Panc1 (cell line): Measurements from ENCODE around the gene B3GALT4. TPM values are rescaled to one million over a fixed set of nuclear protein-coding genes. Genes with fewer than 3 reads are reported as not detected.
"Not testable (repeated sequence)": the region's sequence is repeated elsewhere in the genome, so short reads cannot be mapped to it uniquely, and the experiment has no call there.

Experiments used
- ATAC-seq: fragments of 200-7000 bp; cut with Tn5 transposase; 2 replicates; pipeline ENCODE4 v1.9.1; 2020; ENCODE audit warnings: mild to moderate bottlenecking, moderate library complexity
- BruUV-seq: library from RNA; stranded (reverse); fragments of 400-500 nt; replicated peaks from 2 replicates; lab custom pipeline; 2021; lab: Mats Ljungman, UMichigan
- CTCF ChIA-PET: fragments of 300-600 bp; sonication (Branson Sonifier 250); formaldehyde crosslinking; loops from one replicate; lab custom pipeline; 2022; ENCODE audit warnings: antibody characterized with exemption; lab: Charles Lee
- POLR2A ChIA-PET: fragments of 300-600 bp; sonication (Branson Sonifier 250); formaldehyde crosslinking; loops from one replicate; lab custom pipeline; 2022; ENCODE audit warnings: antibody characterized with exemption; lab: Charles Lee
- DNase-seq: peaks from one replicate; pipeline ENCODE4 v3.0.0-alpha.2; 2010; ENCODE audit warnings: low read depth, low spot score
- H3K27ac ChIP-seq: 2 replicates; pipeline ENCODE4 v1.5.1; 2011; ENCODE audit warnings: mild to moderate bottlenecking, low read length, inconsistent platforms
- H3K27me3 ChIP-seq: fragments of 200-500 bp; sonication (Bioruptor generic); 2 replicates; pipeline ENCODE4 v1.6.0; 2014; ENCODE audit warnings: low read length, inconsistent platforms; ENCODE audit not compliant: control insufficient read depth, insufficient read depth
- H3K36me3 ChIP-seq: fragments of 200-500 bp; sonication (Bioruptor generic); 2 replicates; pipeline ENCODE4 v1.5.1; 2014; ENCODE audit warnings: inconsistent platforms, mild to moderate bottlenecking, low read length, moderate library complexity; ENCODE audit not compliant: control insufficient read depth, insufficient read depth
- H3K4me1 ChIP-seq: 2 replicates; pipeline ENCODE4 v1.5.1; 2011; ENCODE audit warnings: inconsistent platforms, mild to moderate bottlenecking, low read length, moderate library complexity; ENCODE audit not compliant: control insufficient read depth, insufficient read depth
- H3K4me3 ChIP-seq, 2 experiments: 2 replicates each; pipeline ENCODE4 v1.5.1; 2011 to 2012; ENCODE audit warnings: low read depth in 2 of 2, low read length in 2 of 2, mild to moderate bottlenecking in 2 of 2, inconsistent platforms in 1 of 2, moderate library complexity in 1 of 2
- H3K9me3 ChIP-seq: fragments of 200-500 bp; sonication (Bioruptor generic); 2 replicates; pipeline ENCODE4 v1.5.1; 2014; ENCODE audit warnings: low read depth, mild to moderate bottlenecking, inconsistent platforms, low read length, moderate library complexity; ENCODE audit not compliant: control insufficient read depth, insufficient read depth
- CTCF ChIP-seq: fragments of 450-650 bp; IDR thresholded peaks from 2 replicates; pipeline ENCODE4 v1.5.1; 2017; ENCODE audit warnings: mild to moderate bottlenecking
- POLR2AphosphoS5 ChIP-seq: IDR thresholded peaks from 2 replicates; pipeline ENCODE4 v1.6.1; 2012; ENCODE audit warnings: mild to moderate bottlenecking, low read depth, low read length, moderate library complexity
- SIN3A ChIP-seq: IDR thresholded peaks from 2 replicates; pipeline ENCODE4 v1.6.1; 2012; ENCODE audit warnings: low read depth, mild to moderate bottlenecking, low read length, moderate library complexity, borderline replicate concordance; ENCODE audit not compliant: insufficient read depth
- TCF7L2 ChIP-seq: IDR thresholded peaks from 2 replicates; pipeline ENCODE4 v1.6.1; 2011; ENCODE audit warnings: mild to moderate bottlenecking, low read depth, low read length, inconsistent platforms
- in situ Hi-C: cut with HindIII; loops from 2 replicates; pipeline ENCODE4 v1.10.0; 2016; ENCODE audit warnings: low sequenced_read_pairs, low pct_unique_long_range_greater_than_20kb
- intact Hi-C: fragments of 100-400 bp; cut with micrococcal nuclease; formaldehyde crosslinking; loops from one replicate; pipeline ENCODE4 v1.10.0; 2022; ENCODE audit not compliant: unreplicated experiment
- total RNA-seq: library from RNA; stranded (reverse); gene quantifications from one replicate; pipeline ENCODE4 v1.2.1, GENCODE V29; 2021; ENCODE audit not compliant: unreplicated experiment
- TF ChIP-seq, protein P1 (sequence below), 2 experiments: IDR thresholded peaks; 2 replicates each; pipeline ENCODE4 v1.6.1; 2011 to 2012; ENCODE audit warnings: low read depth in 2 of 2, control low read depth in 1 of 2, low read length in 1 of 2, mild to moderate bottlenecking in 1 of 2, moderate library complexity in 1 of 2; ENCODE audit not compliant: insufficient read depth in 1 of 2

The B3GALT4 gene
- total RNA-seq, 1 experiment from 2014 or later: 6.0 TPM

DNA sequence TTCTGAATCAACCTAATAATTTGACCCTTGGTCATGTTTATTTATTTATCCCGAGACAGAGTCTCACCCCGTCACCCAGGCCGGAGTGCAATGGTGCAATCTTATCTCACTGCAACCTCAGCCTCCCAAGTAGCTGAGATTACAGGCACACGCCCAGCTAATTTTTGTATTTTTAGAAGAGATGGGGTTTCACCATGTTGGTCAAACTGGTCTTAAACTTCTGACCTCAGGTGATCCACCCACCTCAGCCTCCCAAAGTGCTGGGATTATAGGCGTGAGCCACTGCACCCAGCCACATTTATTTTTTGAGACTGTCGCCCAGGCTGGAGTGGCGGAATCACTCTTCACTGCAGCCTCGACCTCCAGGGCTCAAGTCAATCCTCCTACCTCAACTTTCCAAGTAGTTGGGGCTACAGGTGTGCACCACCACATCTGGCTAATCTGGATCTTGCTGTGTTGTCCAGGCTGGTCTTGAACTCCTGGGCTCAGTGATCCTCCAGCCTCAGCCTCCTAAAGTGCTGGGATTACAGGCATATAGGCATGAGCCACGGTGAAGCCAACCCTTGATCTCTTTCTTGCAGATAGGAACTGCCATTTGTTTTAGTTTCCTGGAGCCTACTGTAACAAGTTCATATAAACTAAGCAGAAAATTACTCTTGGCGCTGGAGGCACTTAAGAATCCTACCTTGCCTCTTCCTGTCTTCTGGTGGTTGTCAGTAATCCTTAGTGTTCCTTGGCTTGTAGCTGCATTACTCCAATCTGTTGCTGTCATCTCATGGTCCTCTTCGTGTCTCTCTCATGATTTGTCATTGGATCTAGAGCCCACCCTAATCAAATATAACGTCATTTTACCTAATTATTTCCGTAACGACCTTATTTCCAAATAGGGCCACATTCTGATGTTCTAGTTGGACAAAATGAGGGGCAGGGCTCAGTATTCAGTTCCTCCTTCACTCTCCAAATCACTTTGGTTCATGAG is 2.7 kb upstream of the B3GALT4 start:
- H3K4me1 ChIP-seq: peaks cover 47% of the 10 kb centered on the region
- peaks cover 30% of the 10 kb centered on the region for H3K36me3 ChIP-seq
- ChIA-PET POLR2A (no interaction called here), CTCF (no interaction called here)
- no TSS peak for BruUV-seq
- TF ChIP-seq SIN3A (no peak), TCF7L2 (no peak), POLR2AphosphoS5 (peak; percentile 8; the same call in 1 of the 2 replicates)
- TF ChIP-seq, protein P1, sequence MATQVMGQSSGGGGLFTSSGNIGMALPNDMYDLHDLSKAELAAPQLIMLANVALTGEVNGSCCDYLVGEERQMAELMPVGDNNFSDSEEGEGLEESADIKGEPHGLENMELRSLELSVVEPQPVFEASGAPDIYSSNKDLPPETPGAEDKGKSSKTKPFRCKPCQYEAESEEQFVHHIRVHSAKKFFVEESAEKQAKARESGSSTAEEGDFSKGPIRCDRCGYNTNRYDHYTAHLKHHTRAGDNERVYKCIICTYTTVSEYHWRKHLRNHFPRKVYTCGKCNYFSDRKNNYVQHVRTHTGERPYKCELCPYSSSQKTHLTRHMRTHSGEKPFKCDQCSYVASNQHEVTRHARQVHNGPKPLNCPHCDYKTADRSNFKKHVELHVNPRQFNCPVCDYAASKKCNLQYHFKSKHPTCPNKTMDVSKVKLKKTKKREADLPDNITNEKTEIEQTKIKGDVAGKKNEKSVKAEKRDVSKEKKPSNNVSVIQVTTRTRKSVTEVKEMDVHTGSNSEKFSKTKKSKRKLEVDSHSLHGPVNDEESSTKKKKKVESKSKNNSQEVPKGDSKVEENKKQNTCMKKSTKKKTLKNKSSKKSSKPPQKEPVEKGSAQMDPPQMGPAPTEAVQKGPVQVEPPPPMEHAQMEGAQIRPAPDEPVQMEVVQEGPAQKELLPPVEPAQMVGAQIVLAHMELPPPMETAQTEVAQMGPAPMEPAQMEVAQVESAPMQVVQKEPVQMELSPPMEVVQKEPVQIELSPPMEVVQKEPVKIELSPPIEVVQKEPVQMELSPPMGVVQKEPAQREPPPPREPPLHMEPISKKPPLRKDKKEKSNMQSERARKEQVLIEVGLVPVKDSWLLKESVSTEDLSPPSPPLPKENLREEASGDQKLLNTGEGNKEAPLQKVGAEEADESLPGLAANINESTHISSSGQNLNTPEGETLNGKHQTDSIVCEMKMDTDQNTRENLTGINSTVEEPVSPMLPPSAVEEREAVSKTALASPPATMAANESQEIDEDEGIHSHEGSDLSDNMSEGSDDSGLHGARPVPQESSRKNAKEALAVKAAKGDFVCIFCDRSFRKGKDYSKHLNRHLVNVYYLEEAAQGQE (IDR thresholded peaks at IDR 0.05; ENCODE audit: insufficient read depth in 1 of 2, low read depth in 2 of 2, low read length in 1 of 2): no peak
- peak overlapping the region; percentile 97 for H3K4me3 ChIP-seq
- H3K27ac ChIP-seq: peak overlapping the region; percentile 100
- in situ Hi-C loops (no loop called here), intact Hi-C loops (no loop called here)
- ATAC-seq (no peak), DNase-seq (no peak)
- H3K27me3 ChIP-seq: no peaks in the 10 kb centered on the region
- H3K9me3 ChIP-seq: no peaks in the 10 kb centered on the region

- peaks cover 27% of the 10 kb centered on the region for H3K36me3 ChIP-seq
- H3K27me3 ChIP-seq, DNase-seq, in situ Hi-C loops, CTCF ChIA-PET, intact Hi-C loops, H3K9me3 ChIP-seq, ATAC-seq, BruUV-seq: not testable (repeated sequence)
- H3K4me3 ChIP-seq: peak overlapping the region; percentile 97
- TF ChIP-seq POLR2AphosphoS5: peak; percentile 41
- H3K27ac ChIP-seq: peak overlapping the region; percentile 100
- POLR2A ChIA-PET: interaction anchor here (0.9 to 1.6 kb wide), 2 partner anchors 16 to 37 kb away, joined by 4 to 5 read pairs; no protein-coding TSS in a partner anchor
- H3K4me1 ChIP-seq: peaks cover 54% of the 10 kb centered on the region
These were observed 935 bp upstream of the B3GALT4 start for GRCh38 chr6:33275795-33276580.

- BruUV-seq: no TSS peak
- ChIA-PET POLR2A (interaction anchor here (0.6 to 1.6 kb wide), 3 partner anchors 16 to 36 kb away, joined by 4 to 6 read pairs (median 5); no protein-coding TSS in a partner anchor), CTCF (interaction anchor here (0.6 to 2.0 kb wide), 2 partner anchors 23 to 69 kb away, joined by 5 to 9 read pairs; partner anchors contain the start of gene RGL2)
- no peaks in the 10 kb centered on the region for H3K27me3 ChIP-seq
- peak overlapping the region; percentile 100 for H3K27ac ChIP-seq
- peaks cover 53% of the 10 kb centered on the region for H3K4me1 ChIP-seq
- H3K4me3 ChIP-seq: peak overlapping the region; percentile 97
- ATAC-seq (peak; percentile 0), DNase-seq (no peak)
- H3K36me3 ChIP-seq: peaks cover 24% of the 10 kb centered on the region
- in situ Hi-C loops (no loop called here), intact Hi-C loops (no loop called here)
- no peak for TF ChIP-seq SIN3A
- TF ChIP-seq TCF7L2: no peak
- TF ChIP-seq CTCF: no peak
- TF ChIP-seq, protein P1 (IDR thresholded peaks at IDR 0.05; ENCODE audit: insufficient read depth in 1 of 2, low read depth in 2 of 2, low read length in 1 of 2): no peak
- no peak for TF ChIP-seq POLR2AphosphoS5
- H3K9me3 ChIP-seq: no peaks in the 10 kb centered on the region
These were observed 401 bp upstream of the B3GALT4 start for GRCh38 chr6:33276581-33276863.
